Measurements from ENCODE around the gene CSRNP3.

The CSRNP3 gene

GRCh38 chr2:165471349-165471950 is 2.0 kb downstream of the CSRNP3 start:
- no peak for DNase-seq (ENCODE audit: low spot score)

- no peak for DNase-seq (ENCODE audit: low spot score)
Measured at GRCh38 chr2:165472922-165473321, 3.4 kb downstream of the CSRNP3 start.

GRCh38 chr2:165474619-165475276 is 5.2 kb downstream of the CSRNP3 start:
- DNase-seq (ENCODE audit: low spot score), result no peak

DNA sequence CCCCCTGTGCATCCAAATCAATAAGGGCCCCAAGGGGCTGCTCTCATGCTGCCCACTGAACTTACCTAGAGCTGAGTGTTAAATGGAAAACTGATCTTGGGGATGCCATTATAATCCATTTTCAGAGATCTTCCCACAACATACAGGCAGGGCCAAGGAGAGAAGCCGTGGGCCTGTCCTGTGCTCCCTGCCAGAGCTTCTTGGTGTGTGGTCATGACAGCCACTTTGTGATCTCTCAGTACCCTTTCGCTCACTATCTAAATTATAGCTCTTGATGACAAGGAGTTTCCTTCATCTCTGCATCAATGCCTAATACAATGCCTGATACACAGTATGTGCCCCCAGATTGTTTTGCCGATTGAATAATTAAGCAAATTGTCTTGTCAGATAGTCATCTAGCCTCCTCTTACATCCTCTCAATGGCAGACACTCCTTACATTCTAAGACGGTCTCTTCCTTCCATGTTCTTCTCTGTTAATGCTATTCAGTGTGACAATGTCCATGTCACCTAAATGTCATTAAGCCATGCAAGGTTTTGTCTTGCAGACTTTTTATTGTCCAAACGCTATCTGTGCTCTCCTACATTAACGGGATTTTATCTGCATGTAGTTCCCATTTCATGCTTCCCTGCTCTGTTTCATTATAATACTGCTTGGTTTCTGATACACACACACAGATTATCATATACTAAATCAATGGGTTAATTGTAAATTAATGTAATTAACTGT is 5.9 kb downstream of the CSRNP3 start:
- no peak for DNase-seq (ENCODE audit: low spot score)

DNA sequence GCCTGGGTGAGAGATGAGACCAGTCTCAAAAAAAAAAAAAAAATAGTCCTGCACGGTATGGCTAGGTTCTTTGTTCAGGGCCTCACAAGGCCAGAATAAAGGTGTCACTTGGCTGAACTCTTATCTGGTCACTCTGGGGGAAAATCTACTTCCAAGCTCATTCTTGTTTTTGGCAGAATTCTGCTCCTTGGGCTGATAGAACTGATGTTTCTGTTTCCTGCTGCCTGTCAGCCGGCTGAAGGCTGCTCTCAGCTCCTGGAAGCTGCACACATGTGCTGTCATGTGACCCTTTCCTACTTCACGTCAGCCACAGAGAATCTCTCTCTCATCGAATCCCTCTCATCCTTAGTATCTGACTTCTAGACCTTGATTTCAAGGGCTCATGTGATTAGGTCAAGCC is 10.4 kb downstream of the CSRNP3 start:
- DNase-seq (ENCODE audit: low spot score), result no peak

DNA sequence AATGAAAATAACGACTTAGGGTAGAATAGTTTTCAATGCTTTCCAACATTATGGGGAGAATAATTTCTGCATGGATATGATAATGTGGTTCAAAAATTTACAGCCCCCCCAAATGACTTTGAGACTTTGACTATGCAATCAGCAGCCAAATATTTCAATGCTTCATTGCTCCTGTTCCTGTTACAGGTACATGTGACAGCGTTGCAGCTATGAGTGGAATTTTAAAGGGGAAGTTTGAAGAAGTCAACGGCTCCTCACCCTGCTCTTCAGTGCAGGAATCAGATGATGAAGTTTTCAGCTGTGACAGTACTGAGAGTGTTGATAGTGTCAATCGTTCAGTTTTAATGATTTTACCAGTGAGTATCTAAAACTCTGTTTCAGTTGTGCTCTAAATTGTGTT is 25.1 kb downstream of the CSRNP3 start:
- DNase-seq (ENCODE audit: low spot score), result no peak

DNA sequence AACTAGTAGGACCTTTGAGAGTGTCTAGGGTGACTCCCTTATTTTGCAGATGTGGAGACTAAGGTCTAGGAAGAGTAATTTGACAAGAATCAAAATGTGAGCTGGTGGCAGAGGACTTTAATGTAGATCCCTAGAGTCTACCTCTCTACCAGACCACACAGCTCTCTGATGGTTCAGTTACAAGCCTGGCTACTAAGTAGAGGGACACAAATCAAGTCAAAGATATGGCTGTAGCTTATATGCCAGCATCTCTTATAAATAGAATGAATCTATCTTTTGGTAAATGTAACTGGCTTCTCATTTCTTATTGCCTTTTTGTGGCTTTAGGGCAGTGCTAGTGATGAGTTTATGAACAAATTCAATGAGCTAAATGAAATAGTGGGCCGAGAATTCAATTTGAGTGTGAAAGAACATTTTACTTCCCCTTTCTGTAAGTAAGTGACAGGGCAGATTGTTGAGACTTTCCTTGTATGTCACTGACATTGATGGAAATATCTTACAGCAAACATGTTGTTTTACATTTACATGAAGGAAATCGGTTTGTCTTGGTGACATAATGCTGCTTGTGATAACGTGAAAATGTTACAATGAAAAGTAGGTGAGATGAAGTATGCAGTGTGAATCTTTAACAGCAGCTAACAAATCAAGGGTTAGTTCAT is 28.3 kb downstream of the CSRNP3 start:
- no peak for DNase-seq (ENCODE audit: low spot score)

DNA sequence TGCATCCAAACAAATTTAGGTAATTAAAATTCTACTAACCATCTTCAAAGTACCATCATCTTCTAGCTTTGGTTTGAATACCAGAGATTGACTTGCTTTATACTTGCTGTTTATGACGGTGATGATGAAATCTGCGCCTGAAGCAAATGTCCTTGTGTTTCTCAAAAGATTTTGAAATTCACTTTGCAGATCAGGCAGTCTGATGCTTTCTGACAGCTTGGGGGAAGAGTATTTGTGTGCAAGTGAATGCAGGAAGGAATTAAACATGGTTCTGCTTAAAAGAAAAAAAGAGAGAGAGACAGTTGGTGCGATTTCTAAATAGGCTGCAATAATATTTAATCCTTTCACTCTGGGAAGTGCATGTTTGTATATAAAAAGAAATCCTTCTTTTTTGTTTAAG is 29.6 kb downstream of the CSRNP3 start:
- DNase-seq (ENCODE audit: low spot score), result no peak

DNA sequence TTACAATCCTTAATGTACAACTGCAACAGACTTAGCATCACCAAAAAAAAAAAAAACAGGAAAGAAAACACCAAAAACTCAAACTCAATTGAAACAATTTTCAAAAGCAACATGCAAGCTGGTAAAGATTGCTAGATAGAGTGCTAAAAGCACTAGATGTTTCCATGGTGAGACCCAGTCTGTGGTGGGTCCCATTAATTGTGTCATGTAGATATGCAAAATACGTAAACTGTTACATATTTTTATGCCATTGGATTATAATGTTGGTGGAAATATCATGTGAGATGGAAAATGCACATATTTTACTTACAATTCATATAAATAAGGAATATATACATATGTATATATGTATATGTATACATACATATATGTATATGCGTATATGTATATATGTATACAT is 30.5 kb downstream of the CSRNP3 start:
- no peak for DNase-seq (ENCODE audit: low spot score)

DNA sequence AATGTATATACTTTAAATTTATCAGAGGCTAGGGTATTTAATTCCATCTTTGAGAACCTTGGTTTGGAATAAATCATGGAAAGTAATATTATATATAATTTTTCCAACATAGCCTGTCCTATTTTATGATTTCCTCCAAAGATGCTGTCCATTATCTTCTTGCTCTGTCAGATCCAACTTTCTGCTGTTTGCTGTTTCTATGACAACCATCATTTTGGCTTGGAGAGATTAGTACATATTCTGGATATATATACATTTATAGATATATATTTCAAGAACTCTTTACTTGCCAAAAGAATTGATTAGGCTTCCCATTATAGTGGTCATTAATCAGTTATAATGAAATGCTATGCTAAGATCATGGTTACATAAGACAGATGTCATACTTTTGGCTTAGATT is 31.3 kb downstream of the CSRNP3 start:
- DNase-seq (ENCODE audit: low spot score), result no peak

- DNase-seq (ENCODE audit: low spot score), result no peak
Measured at GRCh38 chr2:165505514-165505913, 36.0 kb downstream of the CSRNP3 start.

GRCh38 chr2:165508927-165509326 is 39.4 kb downstream of the CSRNP3 start:
- no peak for DNase-seq (ENCODE audit: low spot score)

DNA sequence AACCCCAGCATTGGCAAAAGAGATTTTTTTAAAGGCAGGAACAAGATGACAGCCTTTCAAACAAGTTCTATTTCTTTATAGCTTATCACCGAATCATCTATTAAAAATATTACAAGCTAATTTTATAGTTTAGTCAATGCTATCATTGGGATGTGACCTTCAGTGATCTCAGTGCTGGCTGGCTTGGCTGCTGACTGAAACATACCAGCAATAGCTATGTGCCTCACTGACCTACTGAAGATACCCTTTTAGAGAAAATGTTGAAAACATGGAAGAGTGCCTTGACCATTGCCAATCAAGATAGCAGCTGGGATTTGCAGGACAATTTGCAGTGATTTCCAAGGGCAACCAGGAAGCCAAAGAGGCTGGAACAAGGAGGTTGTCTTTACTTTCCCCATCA is 44.0 kb downstream of the CSRNP3 start:
- DNase-seq (ENCODE audit: low spot score), result no peak

DNA sequence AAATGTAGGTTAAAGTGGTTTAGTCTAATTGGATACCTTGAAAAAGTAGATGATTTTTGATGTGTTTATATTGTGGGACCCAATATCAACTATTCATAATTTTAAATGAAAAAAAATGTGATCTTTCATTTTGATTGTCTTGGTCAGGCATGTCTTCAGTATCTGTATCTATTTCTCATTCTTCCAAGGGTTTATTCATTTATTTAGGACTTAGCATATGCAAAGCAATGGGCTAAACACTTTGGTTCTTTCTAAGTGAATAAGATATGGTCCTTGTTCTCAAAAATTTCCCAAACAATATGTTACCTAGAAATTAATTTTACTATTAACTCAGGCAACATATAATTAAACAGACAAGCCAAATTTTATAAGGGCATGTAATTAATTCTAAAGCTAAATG is 49.1 kb downstream of the CSRNP3 start:
- no peak for DNase-seq (ENCODE audit: low spot score)

DNA sequence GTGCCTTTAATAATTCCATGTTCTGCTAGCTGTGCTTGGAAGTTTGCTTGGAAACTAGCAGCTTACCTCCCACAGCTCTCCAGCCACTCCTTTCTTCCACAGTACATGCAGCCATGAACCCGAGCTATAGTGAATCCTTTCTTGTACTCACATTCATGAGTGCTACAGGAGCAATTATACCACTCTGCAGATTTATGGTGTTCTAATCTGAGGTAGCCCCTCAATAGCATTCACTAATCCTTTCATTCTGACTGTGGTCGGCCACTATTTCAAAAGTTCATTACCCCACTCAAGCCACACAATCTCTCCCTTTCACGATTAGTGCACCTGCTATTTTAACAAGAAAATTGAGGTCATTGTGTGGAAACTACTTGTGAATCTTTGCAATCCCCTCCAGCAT is 53.2 kb downstream of the CSRNP3 start:
- no peak for DNase-seq (ENCODE audit: low spot score)

DNA sequence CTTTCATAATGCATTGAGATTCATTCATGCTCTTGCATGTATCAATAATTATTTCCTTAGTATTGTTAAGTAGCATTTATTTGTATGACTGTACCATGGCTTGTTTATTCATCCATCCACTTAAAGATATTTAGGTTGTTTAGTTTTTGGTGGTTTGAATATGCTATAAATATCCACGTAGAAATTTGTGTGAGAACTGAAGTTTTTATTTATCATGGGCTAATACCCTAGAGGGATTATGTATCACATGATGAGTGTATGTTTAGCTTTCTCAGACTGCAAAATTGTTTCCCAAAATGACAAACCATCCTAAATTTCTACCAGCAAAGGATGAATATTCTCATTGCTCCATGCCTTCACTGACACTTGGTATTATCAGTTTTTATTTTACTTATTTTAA is 55.2 kb downstream of the CSRNP3 start:
- DNase-seq (ENCODE audit: low spot score), result no peak

DNA sequence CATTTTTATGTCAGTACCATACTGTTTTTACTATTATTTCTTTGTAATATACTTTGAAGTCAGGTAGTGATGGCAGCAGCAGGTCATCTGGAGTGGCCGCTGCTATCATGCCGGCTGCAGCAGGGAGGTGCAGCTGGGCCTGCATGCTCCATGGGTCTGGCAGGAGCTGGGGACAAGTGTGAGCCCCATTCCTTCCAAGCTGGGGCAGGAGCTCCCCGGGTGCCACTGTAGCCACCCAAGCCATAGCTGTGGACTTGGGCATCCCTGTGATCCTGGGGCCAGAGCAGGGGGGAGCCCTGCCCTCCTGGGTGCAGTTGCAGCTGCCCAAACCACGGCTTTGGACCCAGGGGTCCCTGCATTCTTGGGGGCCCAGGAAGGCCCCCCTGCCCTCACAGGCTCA is 59.2 kb downstream of the CSRNP3 start:
- no peak for DNase-seq (ENCODE audit: low spot score)

DNA sequence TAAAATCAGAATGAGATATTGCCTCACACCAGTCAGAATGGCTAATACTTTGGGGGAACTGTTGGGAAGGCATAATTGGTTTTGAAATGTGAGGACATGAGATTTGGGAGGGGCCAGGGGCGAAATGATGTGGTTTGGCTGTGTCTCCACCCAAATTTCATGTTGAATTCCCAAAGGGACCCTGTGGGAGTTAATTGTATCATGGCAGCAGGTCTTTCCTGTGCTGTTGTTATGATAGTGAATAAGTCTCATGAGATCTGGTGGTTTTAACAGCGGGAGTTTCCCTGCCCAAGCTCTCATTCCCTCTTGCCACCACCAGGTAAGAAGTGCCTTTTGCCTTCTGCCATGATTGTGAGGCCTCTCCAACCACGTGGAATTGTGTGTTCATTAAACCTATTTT is 59.6 kb downstream of the CSRNP3 start:
- no peak for DNase-seq (ENCODE audit: low spot score)

DNA sequence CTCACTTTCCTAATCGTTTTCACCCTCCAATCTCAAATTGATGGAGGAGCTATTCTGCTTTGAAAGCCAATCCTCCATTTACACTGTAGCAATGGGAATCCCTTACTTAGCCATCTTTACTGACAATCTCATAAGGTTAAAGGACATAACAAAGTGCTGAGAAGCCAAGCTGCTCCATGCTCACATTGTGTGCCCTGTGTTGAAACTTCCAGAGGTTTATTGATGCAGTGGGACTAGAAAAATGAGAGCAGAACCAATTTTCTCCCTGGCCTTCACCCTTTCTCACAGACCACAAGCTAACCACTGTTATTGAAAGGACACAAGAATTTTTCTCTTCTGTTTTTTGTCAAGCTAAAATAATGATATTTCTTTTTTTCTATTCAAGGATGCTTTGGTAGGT is 63.8 kb downstream of the CSRNP3 start:
- no peak for DNase-seq (ENCODE audit: low spot score)

GRCh38 chr2:165535471-165535870 is 66.0 kb downstream of the CSRNP3 start:
- DNase-seq (ENCODE audit: low spot score), result no peak

GRCh38 chr2:165536851-165537499 is 67.5 kb downstream of the CSRNP3 start:
- DNase-seq (ENCODE audit: low spot score), result no peak

- no peak for DNase-seq (ENCODE audit: low spot score)
Measured at GRCh38 chr2:165539985-165540384, 70.5 kb downstream of the CSRNP3 start.

DNA sequence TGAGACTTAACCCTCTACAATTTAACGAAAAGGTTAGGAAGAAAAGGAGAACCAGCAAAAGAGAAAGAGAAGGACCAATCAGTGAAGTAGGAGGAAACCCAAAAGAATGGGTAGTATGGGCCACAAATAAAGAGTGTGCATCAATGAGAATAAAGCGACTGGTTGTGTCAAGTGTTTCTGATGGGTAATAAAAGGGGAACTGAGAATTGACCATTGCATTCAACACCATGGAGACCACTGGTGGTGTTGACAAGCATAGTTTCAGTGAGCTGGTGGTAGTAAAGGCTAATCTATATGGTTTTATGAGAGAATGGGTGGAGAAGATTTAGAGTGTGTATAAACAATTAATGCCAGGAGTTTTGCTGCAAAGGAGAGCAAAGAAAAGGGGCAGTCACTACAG is 75.4 kb downstream of the CSRNP3 start:
- DNase-seq (ENCODE audit: low spot score), result no peak

All from ecto neural progenitor cell (in vitro differentiated cells).